HG02970 (cell line): ENCODE results near the gene ZC3H4.
"Not testable (repeated sequence)": the region's sequence is repeated elsewhere in the genome, so short reads cannot be mapped to it uniquely, and the experiment has no call there.

Source experiments
- ATAC-seq: cut with Tn5 transposase; IDR thresholded peaks from one replicate; pipeline ENCODE4 v1.9.1; 2021; ENCODE audit warnings: mild to moderate bottlenecking, moderate library complexity, moderate number of reproducible peaks; ENCODE audit not compliant: unreplicated experiment, low FRiP score

The ZC3H4 gene

DNA sequence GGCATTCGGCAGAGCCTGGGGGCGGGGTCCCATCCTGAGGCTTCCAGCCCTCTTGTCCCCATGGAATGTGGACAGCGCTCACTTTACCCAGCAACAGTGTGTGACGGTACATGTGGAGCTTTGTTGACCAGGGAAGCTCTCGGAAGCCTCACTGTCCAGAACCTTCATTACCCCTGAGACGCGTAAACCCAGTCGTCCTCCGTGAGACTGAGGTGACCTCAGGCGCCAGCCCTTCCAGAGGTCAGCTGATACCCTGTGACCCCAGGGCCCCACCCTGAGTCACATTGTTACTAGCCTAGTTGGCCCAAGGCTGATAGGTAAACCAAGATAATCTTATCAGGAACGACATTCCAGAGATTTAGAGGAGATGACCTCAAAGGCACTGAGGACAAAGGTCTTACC, 55.0 kb downstream of the ZC3H4 start:
- no peak for ATAC-seq

DNA sequence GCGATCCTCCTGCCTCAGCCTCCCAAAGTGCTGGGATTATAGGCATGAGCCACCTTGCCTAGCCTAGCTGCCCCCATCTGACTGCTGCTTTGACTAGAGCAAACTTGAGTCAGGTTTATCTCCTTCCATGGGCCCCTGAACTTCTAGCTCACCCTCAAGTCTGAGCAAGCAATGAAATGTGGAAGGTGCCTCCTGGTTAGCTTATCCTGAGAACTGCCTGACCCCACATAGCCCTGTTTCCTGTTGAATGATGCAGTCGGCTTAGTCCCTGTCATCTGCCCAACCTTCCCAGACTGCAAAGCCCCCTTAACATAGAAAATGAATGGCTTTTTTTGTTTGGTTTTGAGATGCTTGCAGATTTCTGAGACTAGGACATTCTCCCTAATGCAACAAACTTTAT, 56.2 kb downstream of the ZC3H4 start:
- no peak for ATAC-seq

DNA sequence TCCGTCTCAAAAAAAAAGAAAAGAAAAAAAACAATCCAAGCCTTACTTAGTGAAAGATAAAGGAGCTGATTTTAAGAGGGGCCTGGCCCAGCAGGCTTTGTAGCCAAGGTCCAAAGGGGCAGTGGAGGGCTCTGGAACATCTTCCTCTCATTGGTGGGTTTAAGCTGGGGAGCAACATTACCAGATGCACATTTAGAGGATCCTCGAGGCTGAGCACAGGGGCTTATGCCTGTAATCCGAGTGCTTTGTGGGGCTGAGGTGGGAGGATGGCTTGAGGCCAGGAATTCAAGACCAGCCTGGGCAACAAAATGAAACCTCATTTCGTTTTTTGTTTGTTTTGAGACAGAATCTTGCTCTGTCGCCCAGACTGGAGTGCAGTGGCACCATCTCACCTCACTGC, 57.2 kb downstream of the ZC3H4 start:
- ATAC-seq: no peak

DNA sequence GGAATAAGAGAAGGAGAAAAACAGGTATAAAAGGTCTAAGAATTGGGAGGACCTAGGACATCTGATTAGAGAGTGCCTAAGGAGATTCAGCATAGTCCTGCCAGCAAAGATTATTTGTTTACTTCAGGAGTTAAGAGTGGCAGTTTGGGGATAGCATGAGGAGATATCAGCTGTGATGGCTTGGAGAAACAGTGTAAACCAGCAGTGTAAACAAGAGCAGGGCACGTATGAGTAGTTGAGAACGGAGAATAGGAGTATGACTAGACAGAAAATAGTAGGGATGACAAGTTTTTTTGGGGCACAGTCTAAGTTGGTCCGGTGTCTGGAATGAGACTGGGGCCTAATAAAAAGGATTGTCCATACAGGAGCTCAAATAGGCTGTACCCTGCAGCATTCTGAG, 63.0 kb downstream of the ZC3H4 start:
- not testable (repeated sequence) for ATAC-seq

GRCh38 chr19:47049307-47049700, 64.3 kb downstream of the ZC3H4 start:
- no peak for ATAC-seq

DNA sequence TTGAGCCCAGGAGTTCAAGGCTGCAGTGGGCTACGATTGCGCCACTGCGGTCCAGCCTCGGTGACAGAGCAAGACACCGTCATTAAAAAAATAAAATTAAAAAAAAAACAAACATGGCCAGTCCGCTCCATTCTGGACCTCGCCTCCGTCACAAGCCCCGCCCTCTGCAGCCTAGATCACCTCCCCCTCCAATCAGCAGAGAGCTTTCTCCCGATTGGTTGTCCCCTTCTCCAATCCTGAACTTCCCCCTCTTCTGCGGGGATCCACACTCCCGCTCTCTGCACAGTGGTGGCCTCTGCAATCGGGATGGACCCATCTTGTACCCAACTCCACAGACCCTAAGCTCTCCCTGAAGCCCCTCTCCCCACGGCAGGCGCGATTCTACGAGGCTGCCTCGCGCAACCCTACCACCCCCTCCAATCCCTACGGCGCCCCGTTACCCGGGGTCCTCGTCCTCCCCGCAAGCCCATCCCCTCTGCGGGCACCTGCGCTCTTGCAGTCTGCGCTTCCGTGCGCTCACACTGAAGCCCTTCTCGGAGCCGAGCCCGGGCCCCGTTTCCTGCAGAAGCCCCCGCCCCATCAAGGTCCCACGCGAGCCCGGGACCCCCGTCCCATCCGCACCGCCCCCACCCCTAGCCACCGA, 65.7 kb downstream of the ZC3H4 start:
- peak; percentile 39 for ATAC-seq

DNA sequence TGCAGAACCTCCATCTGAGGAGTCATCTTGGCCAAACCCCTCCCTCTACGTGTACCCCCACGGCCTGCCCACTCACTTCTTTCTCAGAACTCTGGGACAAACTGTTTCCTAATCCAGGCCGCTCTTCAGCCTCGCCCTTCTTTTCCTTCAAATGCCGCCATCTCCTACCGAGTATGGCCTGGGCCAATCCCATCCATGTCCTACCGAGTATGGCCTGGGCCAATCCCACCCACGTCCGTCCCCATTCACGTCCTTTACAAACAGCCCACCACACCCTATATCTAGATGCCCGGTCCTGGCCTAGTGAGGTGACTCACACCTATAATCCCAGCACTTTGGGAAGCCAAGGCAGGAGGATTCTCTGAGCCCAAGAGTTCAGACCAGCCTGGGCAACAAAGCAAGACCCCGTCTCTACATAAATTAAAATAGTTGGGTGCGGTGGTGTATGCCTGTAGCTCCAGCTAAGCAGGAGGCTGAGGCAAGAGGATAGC, 66.3 kb downstream of the ZC3H4 start:
- ATAC-seq: no peak

DNA sequence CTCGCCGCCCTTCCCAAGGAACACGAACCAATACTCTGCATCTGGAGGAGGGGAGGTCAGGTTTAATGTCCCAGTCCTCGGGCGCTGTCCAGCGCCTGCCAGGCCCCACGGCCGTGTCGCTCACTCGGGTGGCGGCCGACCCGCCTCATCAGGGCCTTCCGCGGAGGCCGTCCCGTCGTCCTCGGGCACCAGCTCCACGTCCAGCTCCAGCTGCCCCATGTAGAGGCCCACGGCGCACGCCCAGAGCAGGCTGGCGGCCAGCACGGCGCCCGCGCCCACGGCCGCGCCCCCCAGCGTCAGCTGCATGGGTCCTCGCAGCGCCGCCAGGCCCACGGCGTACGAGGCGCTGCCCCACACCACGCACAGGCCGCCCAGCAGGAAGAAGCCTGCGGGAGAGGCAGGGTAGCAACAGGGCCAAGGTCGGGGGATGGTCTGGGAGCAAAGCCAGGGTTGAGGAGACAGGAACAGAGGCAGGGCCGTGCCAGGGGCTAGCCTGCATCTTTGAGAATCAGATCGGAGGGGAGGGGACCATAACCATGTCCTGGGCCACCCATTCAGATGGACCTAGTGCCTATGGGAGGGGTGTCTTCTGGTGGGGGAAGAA, 67.6 kb downstream of the ZC3H4 start:
- ATAC-seq: no peak

- no peak for ATAC-seq
These were observed 68.4 kb downstream of the ZC3H4 start for GRCh38 chr19:47044946-47045866.

DNA sequence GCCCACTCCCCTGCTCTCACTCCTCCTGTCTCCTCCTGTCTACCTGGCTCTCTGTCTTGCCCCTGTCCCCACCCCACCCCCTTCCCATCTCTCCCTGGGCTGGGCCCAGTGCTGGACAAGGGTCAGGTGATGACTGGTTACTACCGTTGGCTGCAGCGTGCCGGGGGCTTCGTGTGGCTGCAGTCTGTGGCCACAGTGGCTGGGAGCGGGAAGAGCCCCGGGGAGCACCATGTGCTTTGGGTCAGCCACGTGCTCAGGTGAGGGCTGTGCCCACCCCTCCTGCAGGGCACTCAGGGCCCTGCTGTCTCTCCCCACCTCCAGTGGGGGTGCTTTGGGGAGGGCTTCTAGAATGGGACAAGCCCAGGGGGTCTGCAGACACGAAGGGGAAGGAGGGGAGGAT, 72.7 kb downstream of the ZC3H4 start:
- no peak for ATAC-seq

- ATAC-seq: no peak
These were observed 74.2 kb downstream of the ZC3H4 start for GRCh38 chr19:47039239-47039874.

- no peak for ATAC-seq
These were observed 75.8 kb downstream of the ZC3H4 start for GRCh38 chr19:47037766-47038165.

DNA sequence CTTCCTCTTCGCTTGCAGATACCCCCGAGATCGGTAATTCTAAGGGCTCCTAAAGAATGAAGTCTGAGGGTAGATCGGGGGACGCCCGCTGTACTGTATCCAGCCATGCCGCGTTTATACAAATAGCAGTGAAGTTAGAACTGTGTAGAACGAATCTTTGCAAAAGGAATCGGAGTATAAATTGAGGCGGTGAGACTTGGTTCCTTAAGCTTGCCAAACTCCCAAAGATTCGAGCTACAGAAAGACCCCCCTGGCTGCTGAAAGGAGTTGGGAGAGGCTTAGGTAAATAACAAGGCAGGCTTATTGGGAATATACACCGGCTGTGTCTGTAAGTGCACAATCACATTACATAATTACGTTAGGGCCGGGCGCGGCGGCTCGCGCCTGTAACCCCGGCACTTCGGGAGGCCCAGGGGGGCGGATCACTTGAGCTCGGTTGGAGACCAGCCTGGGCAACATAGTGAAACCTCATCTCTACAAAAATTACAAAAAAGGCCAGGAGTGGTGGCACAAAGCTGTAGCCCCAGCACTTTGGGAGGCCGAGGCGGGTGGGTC, 77.4 kb downstream of the ZC3H4 start:
- ATAC-seq: peak; percentile 24

DNA sequence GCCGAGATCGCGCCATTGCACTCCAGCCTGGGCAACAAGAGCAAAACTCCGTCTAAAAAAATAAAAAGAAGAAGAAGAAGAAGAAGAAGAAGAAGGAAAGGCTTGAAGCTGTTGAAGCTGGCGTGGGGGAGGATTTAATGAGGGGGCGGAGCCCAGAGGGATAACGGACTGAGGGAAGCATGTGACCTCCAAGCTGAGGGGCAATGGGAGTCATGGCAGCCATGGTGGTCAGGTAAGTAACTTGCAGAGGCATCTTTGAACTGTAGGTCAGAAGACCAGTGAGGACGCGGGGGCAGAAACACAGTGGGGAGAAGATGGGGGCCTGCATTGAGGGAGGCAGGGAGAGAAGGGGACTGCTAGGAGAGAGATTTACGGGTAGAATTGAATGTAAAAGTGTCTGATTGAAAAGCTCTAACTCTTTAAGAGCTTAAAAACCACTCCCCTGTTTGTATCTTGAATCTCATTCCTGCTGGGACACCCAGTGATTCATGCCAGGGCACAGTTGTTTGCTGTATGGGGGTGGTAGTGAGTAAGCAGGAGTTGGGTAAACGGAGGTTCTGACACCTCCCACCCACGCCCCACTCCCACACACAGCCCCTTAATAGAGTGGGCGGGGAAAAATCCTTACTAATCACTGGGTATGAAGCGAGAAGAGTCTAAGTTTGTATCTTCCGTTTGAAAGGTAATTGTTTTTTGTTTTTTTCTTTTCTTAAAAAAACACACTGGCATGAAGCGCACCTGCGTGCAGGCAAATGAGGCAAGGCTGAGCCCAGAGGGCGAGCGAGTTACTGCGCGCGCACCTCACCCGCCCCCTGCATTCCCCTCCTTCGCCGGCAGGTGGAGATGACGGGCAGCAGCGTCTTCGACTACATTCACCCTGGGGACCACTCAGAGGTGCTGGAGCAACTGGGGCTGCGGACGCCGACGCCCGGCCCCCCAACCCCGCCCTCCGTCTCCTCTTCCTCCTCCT, 78.2 kb downstream of the ZC3H4 start:
- ATAC-seq: peak; percentile 73

GRCh38 chr19:47032171-47032811, 81.3 kb downstream of the ZC3H4 start:
- no peak for ATAC-seq

DNA sequence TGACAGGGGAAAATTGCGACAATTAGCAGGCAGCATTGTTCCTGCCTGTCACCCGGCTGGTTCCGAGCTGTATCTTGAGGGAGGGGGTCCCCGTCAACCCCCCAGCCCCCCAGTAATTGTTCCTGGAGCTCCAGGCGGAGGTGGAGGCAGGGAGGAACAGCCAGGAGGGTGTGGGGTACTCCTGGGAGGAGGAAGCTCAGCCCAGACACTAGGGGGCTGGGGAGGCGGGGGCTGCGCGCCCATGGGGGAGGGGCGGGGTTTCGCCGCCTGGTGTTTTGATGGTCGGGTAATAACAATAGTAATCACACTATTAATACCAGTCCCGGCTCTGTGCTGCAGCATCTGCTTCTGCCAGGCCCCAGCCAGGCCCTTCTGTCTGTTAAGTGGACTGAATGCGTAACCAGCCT, 85.4 kb downstream of the ZC3H4 start:
- no peak for ATAC-seq

- ATAC-seq: no peak
These were observed 85.9 kb downstream of the ZC3H4 start for GRCh38 chr19:47027586-47028088.

- ATAC-seq: no peak
These were observed 86.7 kb downstream of the ZC3H4 start for GRCh38 chr19:47026889-47027288.

DNA sequence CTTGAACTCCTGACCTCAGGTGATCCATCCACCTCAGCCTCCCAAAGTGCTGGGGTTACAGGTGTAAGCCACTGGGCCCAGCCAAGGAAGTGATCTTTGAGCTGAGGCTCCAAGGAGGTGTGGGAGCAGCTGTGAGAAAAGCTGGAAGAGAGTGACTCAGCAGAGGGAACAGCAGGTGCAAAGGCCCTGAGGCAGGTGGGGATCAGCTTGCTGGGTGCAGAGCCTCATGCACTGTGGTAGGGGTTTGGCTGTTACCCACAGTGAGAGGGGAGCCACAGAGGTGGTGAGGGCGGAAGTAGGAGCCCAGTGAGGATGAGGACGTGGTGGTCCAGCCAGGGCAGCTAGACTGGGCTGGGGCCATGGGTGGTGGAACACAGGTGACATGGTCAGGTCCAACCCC, 87.4 kb downstream of the ZC3H4 start:
- ATAC-seq: no peak
